IMR-90 (cell line): ENCODE data around the gene CORO7.

Source experiments
- CHD1 ChIP-seq: IDR thresholded peaks from 2 replicates; pipeline ENCODE4 v1.6.1; 2012; ENCODE audit warnings: low read depth, low read length, improper control_type of control experiment
- CTCF ChIP-seq: conservative IDR thresholded peaks from 2 replicates; pipeline ENCODE4 v1.5.1; 2012; ENCODE audit warnings: mild to moderate bottlenecking, low read depth, low read length, improper control_type of control experiment
- ELK1 ChIP-seq: fragments of 150-350 bp; IDR thresholded peaks from 2 replicates; pipeline ENCODE4 v1.6.1; 2016; ENCODE audit warnings: low read depth, mild to moderate bottlenecking, low read length, moderate library complexity, borderline replicate concordance
- MAFK ChIP-seq: IDR thresholded peaks from 2 replicates; pipeline ENCODE4 v1.6.1; 2012; ENCODE audit warnings: low read depth, low read length, improper control_type of control experiment
- MAZ ChIP-seq: IDR thresholded peaks from 2 replicates; pipeline ENCODE4 v1.6.1; 2012; ENCODE audit warnings: low read depth, mild to moderate bottlenecking, low read length, improper control_type of control experiment, moderate library complexity, borderline replicate concordance
- MXI1 ChIP-seq: IDR thresholded peaks from 2 replicates; pipeline ENCODE4 v1.6.1; 2012; ENCODE audit warnings: low read depth, mild to moderate bottlenecking, low read length, moderate library complexity, borderline replicate concordance
- POLR2A ChIP-seq: IDR thresholded peaks from 2 replicates; pipeline ENCODE4 v1.6.1; 2012; ENCODE audit warnings: mild to moderate bottlenecking, low read depth, low read length
- RAD21 ChIP-seq: IDR thresholded peaks from 2 replicates; pipeline ENCODE4 v1.6.1; 2012; ENCODE audit warnings: low read length, improper control_type of control experiment
- RCOR1 ChIP-seq: IDR thresholded peaks from 2 replicates; pipeline ENCODE4 v1.6.1; 2012; ENCODE audit warnings: mild to moderate bottlenecking, low read length, improper control_type of control experiment; ENCODE audit not compliant: insufficient replicate concordance

GRCh38 chr16:4318451-4318910, 97.9 kb downstream of the CORO7 start:
- TF ChIP-seq CTCF, result no peak
- TF ChIP-seq RAD21, result no peak
- TF ChIP-seq MXI1, result no peak
- TF ChIP-seq MAZ, result no peak
- no peak for TF ChIP-seq ELK1
- TF ChIP-seq MAFK, result no peak
- TF ChIP-seq RCOR1, result no peak
- no peak for TF ChIP-seq POLR2A
- TF ChIP-seq CHD1, result no peak
